Neuronal stem cell (in vitro differentiated cells): ENCODE results near the gene C10orf120.

Source experiments
- DNase-seq: peaks from one replicate; pipeline ENCODE4 v3.0.0-alpha.2; 2013; ENCODE audit warnings: low spot score
- H2AFZ ChIP-seq: one replicate; pipeline ENCODE4 v1.6.1; 2013; ENCODE audit warnings: mild to moderate bottlenecking, low read length, inconsistent platforms
- H2AK5ac ChIP-seq: 2 replicates; pipeline ENCODE4 v1.6.1; 2013; ENCODE audit warnings: low read depth, mild to moderate bottlenecking, inconsistent platforms, low read length, moderate library complexity, mixed read lengths
- H2BK120ac ChIP-seq: 2 replicates; pipeline ENCODE4 v1.6.1; 2013; ENCODE audit warnings: low read depth, mild to moderate bottlenecking, inconsistent platforms, low read length, moderate library complexity, mixed read lengths
- H2BK12ac ChIP-seq: one replicate; pipeline ENCODE4 v1.6.1; 2013; ENCODE audit warnings: low read length, inconsistent platforms
- H2BK15ac ChIP-seq: 2 replicates; pipeline ENCODE4 v1.6.1; 2013; ENCODE audit warnings: mild to moderate bottlenecking, low read length, inconsistent platforms, mixed read lengths
- H2BK5ac ChIP-seq: one replicate; pipeline ENCODE4 v1.6.1; 2013; ENCODE audit warnings: inconsistent platforms, mild to moderate bottlenecking, low read length, moderate library complexity
- H3K14ac ChIP-seq: one replicate; pipeline ENCODE4 v1.6.1; 2013; ENCODE audit warnings: low read length, inconsistent platforms
- H3K18ac ChIP-seq: 2 replicates; pipeline ENCODE4 v1.6.1; 2013; ENCODE audit warnings: low read length, inconsistent platforms
- H3K23ac ChIP-seq: 2 replicates; pipeline ENCODE4 v1.6.1; 2013; ENCODE audit warnings: low read depth, mild to moderate bottlenecking, mixed read lengths, low read length, inconsistent platforms; ENCODE audit not compliant: poor library complexity
- H3K27ac ChIP-seq: replicated peaks from 3 replicates; pipeline ENCODE4 v1.5.1; 2013; ENCODE audit warnings: low read length, inconsistent platforms
- H3K27me3 ChIP-seq, 3 experiments: 2 replicates each; pipeline ENCODE4 v1.6.1; 2013; ENCODE audit warnings: low read length in 3 of 3, mild to moderate bottlenecking in 2 of 3, inconsistent platforms in 1 of 3, low read depth in 1 of 3, mixed read lengths in 1 of 3, moderate library complexity in 1 of 3; ENCODE audit not compliant: control insufficient read depth in 3 of 3, insufficient read depth in 3 of 3
- H3K36me3 ChIP-seq, 2 donors: replicated peaks in 1 of 2; 2 replicates each; pipeline ENCODE4 v1.6.1; 2013; ENCODE audit warnings: low read length in 2 of 2; ENCODE audit not compliant: control insufficient read depth in 2 of 2, insufficient read depth in 2 of 2
- H3K4ac ChIP-seq: 2 replicates; pipeline ENCODE4 v1.6.1; 2013; ENCODE audit warnings: inconsistent platforms, mild to moderate bottlenecking, low read length, moderate library complexity
- H3K4me1 ChIP-seq, 2 donors: 1 replicate in 1 of 2; 2 replicates in 1 of 2; pipeline ENCODE4 v1.6.1; 2013; ENCODE audit warnings: low read length in 2 of 2, low read depth in 1 of 2; ENCODE audit not compliant: control insufficient read depth in 2 of 2, insufficient read depth in 1 of 2
- H3K4me2 ChIP-seq: one replicate; pipeline ENCODE4 v1.6.1; 2013; ENCODE audit warnings: mild to moderate bottlenecking, low read length, inconsistent platforms; ENCODE audit not compliant: insufficient read depth, poor library complexity, severe bottlenecking
- H3K4me3 ChIP-seq, 2 donors: 2 replicates each; pipeline ENCODE4 v1.5.1; 2013; ENCODE audit warnings: low read length in 2 of 2, mild to moderate bottlenecking in 2 of 2, inconsistent platforms in 1 of 2, moderate library complexity in 1 of 2
- H3K79me1 ChIP-seq: one replicate; pipeline ENCODE4 v1.6.1; 2013; ENCODE audit warnings: low read depth, mild to moderate bottlenecking, inconsistent platforms, low read length, moderate library complexity
- H3K9ac ChIP-seq: one replicate; pipeline ENCODE4 v1.6.1; 2013; ENCODE audit warnings: mild to moderate bottlenecking, low read depth, low read length, inconsistent platforms; ENCODE audit not compliant: poor library complexity
- H3K9me3 ChIP-seq, 2 donors: replicated peaks in 1 of 2; 2 replicates each; pipeline versions ENCODE3 to v1.6.1; 2013; ENCODE audit warnings: low read length in 2 of 2, mild to moderate bottlenecking in 2 of 2, inconsistent platforms in 1 of 2, low read depth in 1 of 2, mixed read lengths in 1 of 2, moderate library complexity in 1 of 2; ENCODE audit not compliant: control insufficient read depth in 2 of 2, insufficient read depth in 1 of 2
- H4K8ac ChIP-seq: one replicate; pipeline ENCODE4 v1.6.1; 2013; ENCODE audit warnings: low read depth, mild to moderate bottlenecking, inconsistent platforms, low read length, moderate library complexity
- H4K91ac ChIP-seq: one replicate; pipeline ENCODE4 v1.6.1; 2013; ENCODE audit warnings: low read length, low read depth, mild to moderate bottlenecking, inconsistent platforms; ENCODE audit not compliant: poor library complexity
- WGBS, 2 donors: extraction: QIAGEN DNeasy Blood & Tissue Kit; methylation state at CpG; one replicate each; pipeline ENCODE4 v1.1.7; 2013; ENCODE audit warnings: missing lambda C conversion rate in 2 of 2, mixed read lengths in 1 of 2; ENCODE audit not compliant: insufficient read length in 2 of 2, insufficient replicate concordance in 1 of 2; ENCODE audit errors: extremely low coverage in 2 of 2; 5-methylcytosine and 5-hydroxymethylcytosine counted together

C10orf120 gene

DNA sequence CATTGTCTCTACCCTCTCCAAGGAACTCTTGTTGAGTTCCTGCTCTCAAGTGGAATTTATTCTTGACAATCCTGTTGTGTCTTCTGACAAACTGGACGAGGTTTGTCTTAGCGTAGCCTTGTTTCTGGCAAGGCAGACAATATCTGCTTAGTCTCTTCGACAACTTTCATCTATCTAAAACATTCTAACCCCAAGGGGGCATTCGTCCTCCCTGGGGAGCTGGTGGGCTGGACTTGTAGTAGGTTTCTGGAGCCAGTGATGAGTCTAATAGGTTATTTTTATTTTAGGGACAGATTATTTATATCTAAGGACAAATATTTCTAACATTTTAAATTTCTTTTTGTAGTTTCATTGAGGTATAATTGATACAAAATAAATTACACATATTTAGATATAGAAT, 7.3 kb upstream of the C10orf120 start:
- H3K4ac ChIP-seq, result no peak overlapping the region
- H3K9me3 ChIP-seq, result no peaks in the 10 kb centered on the region
- no peak overlapping the region for H3K18ac ChIP-seq
- H3K4me2 ChIP-seq, result no peak overlapping the region
- H2BK5ac ChIP-seq, result no peak overlapping the region
- no peak overlapping the region for H3K4me3 ChIP-seq
- H3K27me3 ChIP-seq, result no peaks in the 10 kb centered on the region
- no peak overlapping the region for H2AK5ac ChIP-seq
- no peak overlapping the region for H3K14ac ChIP-seq
- no peak for DNase-seq
- H3K27ac ChIP-seq, result no peak overlapping the region
- no peak overlapping the region for H4K91ac ChIP-seq
- H2BK12ac ChIP-seq, result no peak overlapping the region
- no peaks in the 10 kb centered on the region for H3K36me3 ChIP-seq
- peaks cover 0 to 6% of the 10 kb centered on the region in 2 donors for H3K4me1 ChIP-seq
- H2BK120ac ChIP-seq, result no peak overlapping the region
- no peak overlapping the region for H2AFZ ChIP-seq
- H3K9ac ChIP-seq, result no peak overlapping the region
- H3K79me1 ChIP-seq, result no peaks in the 10 kb centered on the region
- H3K23ac ChIP-seq, result no peak overlapping the region
- no peak overlapping the region for H4K8ac ChIP-seq
- WGBS, 2 donors, result no CpG with 5 or more reads among the region's 4 CpGs
- no peak overlapping the region for H2BK15ac ChIP-seq

DNA sequence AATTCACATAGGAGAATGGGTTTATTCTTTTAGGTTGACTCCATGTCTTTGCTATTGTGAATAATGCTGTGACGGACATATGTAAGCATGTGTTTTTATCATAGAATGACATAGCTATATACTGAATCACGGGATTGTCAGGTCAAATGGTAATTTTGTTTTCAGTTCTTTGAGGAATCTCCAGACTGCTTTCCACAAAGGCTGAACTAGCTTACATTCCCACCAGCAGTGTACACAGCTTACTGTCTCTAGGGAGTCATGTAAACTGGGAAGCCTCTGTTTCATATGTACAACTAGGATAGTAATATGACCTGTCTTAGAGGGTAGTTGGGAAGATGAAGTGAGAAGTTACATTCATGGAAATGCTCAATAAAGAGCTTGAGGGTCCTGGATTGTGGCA, 6.8 kb upstream of the C10orf120 start:
- Histone ChIP-seq H3K4me1 (peaks cover 0 to 3% of the 10 kb centered on the region in 2 donors), H3K9ac (no peak overlapping the region), H3K79me1 (no peaks in the 10 kb centered on the region), H4K91ac (no peak overlapping the region), H3K4me3 (no peak overlapping the region), H2BK12ac (no peak overlapping the region), H2BK5ac (no peak overlapping the region), H4K8ac (no peak overlapping the region), H2AK5ac (no peak overlapping the region), H3K4me2 (no peak overlapping the region), H3K36me3 (no peaks in the 10 kb centered on the region), H3K9me3 (no peaks in the 10 kb centered on the region), H3K14ac (no peak overlapping the region), H3K27ac (no peak overlapping the region), H2BK120ac (no peak overlapping the region), H2AFZ (no peak overlapping the region), H3K23ac (no peak overlapping the region), H3K18ac (no peak overlapping the region), H2BK15ac (no peak overlapping the region), H3K4ac (no peak overlapping the region), H3K27me3 (no peaks in the 10 kb centered on the region)
- WGBS, 2 donors, result no CpG with 5 or more reads among the region's 2 CpGs
- DNase-seq, result no peak

DNA sequence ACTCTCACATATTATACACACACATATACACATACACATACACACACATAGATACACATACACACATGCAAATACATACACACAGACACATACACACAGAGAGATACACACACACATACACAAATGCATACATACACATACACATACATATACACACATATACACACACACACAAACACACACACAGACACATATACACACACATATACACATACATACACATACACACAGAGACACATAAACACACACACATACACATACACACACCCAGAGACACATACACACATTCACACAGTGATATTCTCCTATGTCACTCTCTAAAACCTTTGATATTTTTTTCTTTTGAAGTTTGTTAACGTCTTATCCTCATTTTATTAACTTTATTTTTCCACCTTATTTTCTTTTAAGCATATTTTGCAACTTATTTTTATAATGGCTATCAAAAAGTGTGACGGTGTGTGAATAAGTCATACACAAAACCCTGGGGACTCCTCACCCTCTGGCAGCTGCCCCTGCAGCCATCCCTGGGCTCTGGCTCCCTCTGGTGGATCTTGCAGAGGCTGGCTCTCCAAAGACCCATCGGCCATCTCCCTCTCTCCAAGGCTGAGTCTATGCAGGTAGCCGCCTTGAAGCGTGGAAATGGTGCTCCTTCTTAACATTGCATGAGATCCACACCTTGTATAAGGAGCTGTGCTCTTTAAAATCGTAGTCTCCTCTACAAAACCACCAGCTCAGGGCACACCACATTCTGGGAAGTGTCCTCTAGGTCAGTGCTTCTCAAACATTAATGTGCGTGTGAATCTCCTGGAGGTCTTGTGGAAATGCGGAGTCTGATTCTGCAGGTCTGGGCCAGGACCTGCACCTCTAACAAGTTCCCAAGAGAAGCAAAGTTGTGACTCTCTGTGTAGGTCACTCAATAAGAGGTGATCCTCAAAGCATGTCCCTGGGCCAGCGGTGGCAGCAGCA, 4.1 kb upstream of the C10orf120 start:
- Histone ChIP-seq H2AFZ (no peak overlapping the region), H2BK5ac (no peak overlapping the region), H3K4me1 (no peaks in the 10 kb centered on the region), H3K27ac (no peak overlapping the region), H3K14ac (no peak overlapping the region), H3K9ac (no peak overlapping the region), H3K9me3 (no peaks in the 10 kb centered on the region), H3K4ac (no peak overlapping the region), H2BK12ac (no peak overlapping the region), H2BK15ac (no peak overlapping the region), H3K79me1 (no peaks in the 10 kb centered on the region), H3K36me3 (no peaks in the 10 kb centered on the region), H3K27me3 (no peaks in the 10 kb centered on the region), H3K4me2 (no peak overlapping the region), H4K91ac (no peak overlapping the region), H2AK5ac (no peak overlapping the region), H3K18ac (no peak overlapping the region), H3K4me3 (no peak overlapping the region), H3K23ac (no peak overlapping the region), H2BK120ac (no peak overlapping the region), H4K8ac (no peak overlapping the region)
- 100% methylated on average over 1 of the region's 9 CpGs; no CpG with 5 or more reads in 1 of the 2 donors for WGBS, 2 donors
- peak; percentile 46 for DNase-seq

DNA sequence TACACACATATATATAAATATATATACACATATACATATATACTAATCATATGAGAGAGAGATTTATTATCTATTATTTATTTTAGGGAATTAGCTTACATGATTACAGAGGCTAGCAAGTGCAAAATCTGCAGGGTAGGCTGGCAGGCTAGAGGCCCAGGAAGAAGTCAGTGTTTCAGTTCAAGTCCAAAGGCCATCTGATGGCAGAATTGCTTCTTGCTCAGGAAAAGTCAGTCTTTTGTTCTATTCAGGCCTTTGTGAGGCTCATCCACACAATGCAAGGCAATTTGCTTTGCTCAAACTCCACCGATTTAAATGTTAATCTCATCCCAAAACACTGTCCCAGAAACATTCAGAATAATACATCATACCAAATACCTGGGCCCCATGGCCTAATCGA, 2.6 kb upstream of the C10orf120 start:
- Histone ChIP-seq H3K23ac (no peak overlapping the region), H2BK120ac (no peak overlapping the region), H2AFZ (no peak overlapping the region), H2BK12ac (no peak overlapping the region), H3K4me3 (no peak overlapping the region), H2BK15ac (no peak overlapping the region), H2AK5ac (no peak overlapping the region), H3K4ac (no peak overlapping the region), H3K9me3 (no peaks in the 10 kb centered on the region), H3K27ac (no peak overlapping the region), H3K36me3 (no peaks in the 10 kb centered on the region), H3K79me1 (no peaks in the 10 kb centered on the region), H3K4me2 (no peak overlapping the region), H3K9ac (no peak overlapping the region), H3K18ac (no peak overlapping the region), H4K91ac (no peak overlapping the region), H3K14ac (no peak overlapping the region), H2BK5ac (no peak overlapping the region), H4K8ac (no peak overlapping the region), H3K4me1 (no peaks in the 10 kb centered on the region), H3K27me3 (no peaks in the 10 kb centered on the region)
- DNase-seq, result no peak
- no CpG with 5 or more reads among the region's 2 CpGs for WGBS, 2 donors
